ENCODE results near the gene THSD7B.

THSD7B gene

DNA sequence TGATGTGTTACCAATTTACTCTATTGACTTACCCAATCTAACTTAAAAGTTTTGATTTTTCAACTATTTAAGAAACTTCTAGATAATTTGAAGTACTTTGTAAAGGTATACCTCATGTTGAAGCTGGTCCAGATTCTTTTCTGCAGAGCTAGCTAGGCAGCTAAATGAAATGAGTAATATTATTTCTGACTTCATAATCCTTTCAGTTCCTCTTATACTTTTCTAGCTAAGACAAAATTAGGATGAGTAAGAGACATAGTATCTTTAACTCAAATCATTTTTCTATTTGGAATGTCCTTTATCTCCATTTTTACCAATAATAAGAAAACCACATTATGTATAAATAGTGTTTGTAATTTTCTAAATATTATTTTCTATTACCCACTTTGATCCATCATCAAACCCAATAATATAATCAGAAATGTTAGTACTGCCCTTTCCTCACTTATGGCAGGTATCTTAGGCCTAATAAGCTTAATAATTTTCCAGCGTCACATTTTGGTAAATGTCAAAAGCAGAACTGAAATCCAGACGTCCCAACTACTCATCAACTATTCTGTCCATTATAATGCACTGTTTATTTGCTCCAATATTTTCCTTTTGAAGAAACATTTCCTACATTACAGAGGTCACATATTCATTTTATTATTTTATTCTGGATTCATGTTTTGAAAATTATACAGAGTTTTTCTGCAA lies 456.6 kb downstream of the THSD7B start:
- H3K27ac ChIP-seq: no peak overlapping the region
- no peak for TF ChIP-seq CTCF (IDR thresholded peaks at IDR 0.05)
- TF ChIP-seq ZFX (IDR thresholded peaks at IDR 0.05; ENCODE audit: borderline replicate concordance): no peak

DNA sequence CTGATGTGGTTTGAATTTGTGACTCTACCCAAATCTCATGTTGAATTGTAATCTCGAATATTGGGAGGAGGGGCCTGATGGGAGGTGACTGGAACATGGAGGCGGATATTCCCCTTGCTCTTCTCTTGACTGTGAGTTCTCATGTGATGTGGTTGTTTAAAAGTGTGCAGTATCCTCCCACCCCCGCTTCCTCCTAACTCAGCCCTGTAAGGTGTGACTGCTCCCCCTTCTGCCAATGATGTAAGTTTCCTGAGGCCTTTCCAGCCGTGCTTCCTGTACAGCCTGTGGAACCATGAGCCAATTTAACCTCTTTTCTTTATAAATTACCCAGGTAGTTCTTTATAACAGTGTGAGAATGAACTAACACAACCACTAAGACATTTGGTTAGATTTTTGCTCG lies 458.4 kb downstream of the THSD7B start:
- no peak overlapping the region for H3K27ac ChIP-seq
- no peak for TF ChIP-seq ZFX (IDR thresholded peaks at IDR 0.05; ENCODE audit: borderline replicate concordance)
- TF ChIP-seq CTCF (IDR thresholded peaks at IDR 0.05): no peak

GRCh38 chr2:137228566-137228965 lies 463.2 kb downstream of the THSD7B start:
- no peak overlapping the region for H3K27ac ChIP-seq
- TF ChIP-seq CTCF (IDR thresholded peaks at IDR 0.05) (no peak), ZFX (IDR thresholded peaks at IDR 0.05; ENCODE audit: borderline replicate concordance) (no peak)

DNA sequence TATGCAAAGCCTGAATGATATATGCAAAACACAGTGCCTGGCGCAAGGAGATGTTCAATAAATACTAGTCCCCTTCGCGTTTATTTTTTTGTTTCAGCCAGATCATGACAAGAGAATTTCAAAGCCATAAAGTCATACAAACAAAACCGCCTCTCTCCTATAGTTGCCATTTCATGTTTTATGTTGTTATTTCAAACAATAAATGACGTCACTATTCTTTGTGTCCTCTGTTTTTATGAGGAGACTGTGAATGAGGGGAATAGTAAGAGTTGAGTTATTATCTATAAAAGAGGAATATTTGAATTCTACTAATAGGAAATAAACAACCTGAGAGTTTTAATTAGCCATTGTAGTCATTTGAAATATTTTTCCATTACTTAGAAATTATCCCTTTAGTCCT lies 464.5 kb downstream of the THSD7B start:
- TF ChIP-seq ZFX (IDR thresholded peaks at IDR 0.05; ENCODE audit: borderline replicate concordance): no peak
- TF ChIP-seq CTCF (IDR thresholded peaks at IDR 0.05): no peak
- H3K27ac ChIP-seq: no peak overlapping the region

- TF ChIP-seq ZFX (IDR thresholded peaks at IDR 0.05; ENCODE audit: borderline replicate concordance): no peak
- TF ChIP-seq CTCF (IDR thresholded peaks at IDR 0.05): no peak
- no peak overlapping the region for H3K27ac ChIP-seq
Observed at GRCh38 chr2:137231628-137232027, 466.3 kb downstream of the THSD7B start.

- no peak overlapping the region for H3K27ac ChIP-seq
- TF ChIP-seq ZFX (IDR thresholded peaks at IDR 0.05; ENCODE audit: borderline replicate concordance): no peak
- TF ChIP-seq CTCF (IDR thresholded peaks at IDR 0.05): no peak
Observed at GRCh38 chr2:137232076-137232475, 466.7 kb downstream of the THSD7B start.

DNA sequence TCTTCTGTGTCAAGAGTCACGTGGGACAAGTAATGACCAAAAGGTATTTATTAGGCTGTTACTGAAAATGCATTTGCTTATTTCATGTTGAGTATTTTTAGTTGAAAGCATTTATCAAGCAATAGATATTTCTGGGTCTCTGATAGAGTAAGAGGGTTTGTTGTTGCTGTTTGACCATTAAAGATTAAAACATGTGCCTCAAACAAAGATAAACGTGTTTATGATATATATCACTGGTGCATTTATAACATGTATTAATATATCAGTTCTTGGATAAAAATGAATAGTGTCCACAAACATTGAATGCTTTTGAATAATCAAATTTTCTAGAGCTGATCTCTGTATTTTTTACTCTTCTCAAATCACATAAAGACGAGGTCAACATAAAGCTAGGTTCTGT lies 467.7 kb downstream of the THSD7B start:
- TF ChIP-seq CTCF (IDR thresholded peaks at IDR 0.05) (no peak), ZFX (IDR thresholded peaks at IDR 0.05; ENCODE audit: borderline replicate concordance) (no peak)
- no peak overlapping the region for H3K27ac ChIP-seq
